H1 (cell line): ENCODE measurements around the gene PRAMEF4. TPM values are rescaled to one million over a fixed set of nuclear protein-coding genes. Genes with fewer than 3 reads are reported as not detected.

Experiments
- CTCF ChIA-PET: fragments of 300-600 bp; sonication (Branson Sonifier 250); formaldehyde crosslinking; loops from one replicate; lab custom pipeline; 2021; ENCODE audit not compliant: partially characterized antibody; lab: Charles Lee
- POLR2A ChIA-PET: fragments of 300-600 bp; sonication (Branson Sonifier 250); formaldehyde crosslinking; loops from one replicate; lab custom pipeline; 2021; ENCODE audit warnings: inconsistent platforms; ENCODE audit not compliant: partially characterized antibody; lab: Charles Lee
- DNase-seq, 2 experiments: peaks; one replicate each; pipeline versions ENCODE4 v3.0.0 to v3.0.0-alpha.2; 2010 to 2022; ENCODE audit warnings: low spot score in 2 of 2, low read depth in 1 of 2, mixed read lengths in 1 of 2
- FAIRE-seq: peaks from 2 replicates; lab custom pipeline; 2011; peaks lifted over from hg19 to GRCh38; lab: Jason Lieb, UNC
- H2AFZ ChIP-seq: 2 replicates; pipeline ENCODE4 v1.8.1; 2012; ENCODE audit warnings: low read length, inconsistent platforms
- H2AK5ac ChIP-seq: 2 replicates; pipeline ENCODE4 v1.6.1; 2013; ENCODE audit warnings: low read depth, low read length
- H2BK120ac ChIP-seq: replicated peaks from 2 replicates; pipeline ENCODE3; 2013; ENCODE audit warnings: low read depth, low read length, inconsistent platforms
- H2BK12ac ChIP-seq: 2 replicates; pipeline ENCODE4 v1.6.1; 2013; ENCODE audit warnings: low read depth, low read length
- H2BK15ac ChIP-seq: 2 replicates; pipeline ENCODE4 v1.6.1; 2013; ENCODE audit warnings: low read length
- H2BK20ac ChIP-seq: 2 replicates; pipeline ENCODE4 v1.6.1; 2013; ENCODE audit warnings: low read length
- H2BK5ac ChIP-seq: 2 replicates; pipeline ENCODE4 v1.6.1; 2013; ENCODE audit warnings: low read depth, low read length
- H3K14ac ChIP-seq: 2 replicates; pipeline ENCODE4 v1.6.1; 2013; ENCODE audit warnings: inconsistent platforms; ENCODE audit not compliant: insufficient read length
- H3K18ac ChIP-seq: 2 replicates; pipeline ENCODE4 v1.6.1; 2013; ENCODE audit warnings: low read length; ENCODE audit errors: extremely low read depth
- H3K23ac ChIP-seq: 2 replicates; pipeline ENCODE4 v1.6.1; 2013; ENCODE audit warnings: inconsistent platforms; ENCODE audit not compliant: insufficient read length
- H3K23me2 ChIP-seq: 2 replicates; pipeline ENCODE4 v1.6.1; 2013; ENCODE audit warnings: low read depth, low read length
- H3K27ac ChIP-seq: 2 replicates; pipeline ENCODE4 v1.6.1; 2011; ENCODE audit warnings: low read depth, low read length, inconsistent platforms
- H3K27me3 ChIP-seq, 4 experiments: replicated peaks in 1 of 4; 1 replicate in 1 of 4; 2 replicates in 3 of 4; pipeline versions ENCODE4 v1.6.1 to v1.8.1; 2011 to 2013; ENCODE audit warnings: low read length in 3 of 4, mild to moderate bottlenecking in 3 of 4, inconsistent platforms in 2 of 4, mixed read lengths in 2 of 4, moderate library complexity in 1 of 4; ENCODE audit not compliant: control insufficient read depth in 3 of 4, insufficient read depth in 3 of 4; ENCODE audit errors: extremely low read depth in 1 of 4
- H3K36me3 ChIP-seq, 4 experiments: 2 replicates each; pipeline versions ENCODE4 v1.6.1 to v1.8.1; 2011 to 2013; ENCODE audit warnings: mild to moderate bottlenecking in 4 of 4, low read length in 3 of 4, moderate library complexity in 2 of 4, control low read depth in 1 of 4, inconsistent platforms in 1 of 4; ENCODE audit not compliant: insufficient read depth in 4 of 4, control insufficient read depth in 2 of 4
- H3K4ac ChIP-seq: replicated peaks from 2 replicates; pipeline ENCODE3; 2013; ENCODE audit warnings: low read length, low read depth, mixed read lengths, inconsistent platforms; ENCODE audit not compliant: insufficient read length
- H3K4me1 ChIP-seq, 4 experiments: replicated peaks in 1 of 4; 1 replicate in 1 of 4; 2 replicates in 3 of 4; pipeline versions ENCODE4 v1.6.1 to v1.8.1; 2011 to 2013; ENCODE audit warnings: low read length in 3 of 4, inconsistent platforms in 2 of 4, mixed read lengths in 1 of 4; ENCODE audit not compliant: insufficient read depth in 4 of 4, control insufficient read depth in 3 of 4
- H3K4me2 ChIP-seq, 2 experiments: 2 replicates each; pipeline versions ENCODE4 v1.6.1 to v1.8.1; 2011 to 2013; ENCODE audit warnings: low read depth in 2 of 2, low read length in 2 of 2, control low read depth in 1 of 2, inconsistent platforms in 1 of 2, mild to moderate bottlenecking in 1 of 2; ENCODE audit not compliant: insufficient read depth in 1 of 2
- H3K4me3 ChIP-seq, 4 experiments: fragments of 200-600, 300-600 bp in 1 of 4; sonication (generic), shearing (Covaris generic), sonication (Bioruptor Twin) in 1 of 4; 2 replicates each; pipeline versions ENCODE4 v1.5.1 to v1.8.1; 2011 to 2016; ENCODE audit warnings: low read length in 4 of 4, low read depth in 3 of 4, control low read depth in 2 of 4, inconsistent platforms in 2 of 4, mild to moderate bottlenecking in 2 of 4, mixed read lengths in 1 of 4, moderate library complexity in 1 of 4; ENCODE audit not compliant: insufficient read depth in 2 of 4; ENCODE audit errors: extremely low read depth in 1 of 4
- H3K56ac ChIP-seq: replicated peaks from 2 replicates; pipeline ENCODE3; 2013; ENCODE audit warnings: low read depth, mild to moderate bottlenecking, mixed read lengths, low read length, inconsistent platforms; ENCODE audit not compliant: insufficient read length
- H3K79me1 ChIP-seq: 2 replicates; pipeline ENCODE4 v1.6.1; 2013; ENCODE audit warnings: low read depth, low read length, control low read depth
- H3K79me2 ChIP-seq, 2 experiments: 2 replicates each; pipeline versions ENCODE4 v1.6.1 to v1.8.1; 2012 to 2013; ENCODE audit warnings: low read length in 2 of 2, mild to moderate bottlenecking in 2 of 2, inconsistent platforms in 1 of 2; ENCODE audit not compliant: insufficient read depth in 2 of 2, control insufficient read depth in 1 of 2
- H3K9ac ChIP-seq, 4 experiments: replicated peaks in 1 of 4; 1 replicate in 1 of 4; 2 replicates in 3 of 4; pipeline versions ENCODE4 v1.6.1 to v1.8.1; 2011 to 2013; ENCODE audit warnings: low read depth in 3 of 4, low read length in 3 of 4, control low read depth in 2 of 4, mild to moderate bottlenecking in 2 of 4, moderate library complexity in 2 of 4, inconsistent platforms in 1 of 4; ENCODE audit errors: extremely low read depth in 1 of 4
- H3K9me3 ChIP-seq, 2 experiments: 2 replicates each; pipeline versions ENCODE4 v1.6.1 to v1.8.1; 2012 to 2013; ENCODE audit warnings: mild to moderate bottlenecking in 2 of 2, moderate library complexity in 2 of 2, control low read depth in 1 of 2, inconsistent platforms in 1 of 2, low read depth in 1 of 2, low read length in 1 of 2, mixed read lengths in 1 of 2; ENCODE audit not compliant: insufficient read depth in 2 of 2
- H4K20me1 ChIP-seq, 2 experiments: replicated peaks in 1 of 2; 2 replicates each; pipeline versions ENCODE3 to v1.8.1; 2011 to 2013; ENCODE audit warnings: inconsistent platforms in 2 of 2, low read length in 2 of 2, mild to moderate bottlenecking in 1 of 2; ENCODE audit not compliant: insufficient read depth in 2 of 2, control insufficient read depth in 1 of 2
- H4K5ac ChIP-seq: 2 replicates; pipeline ENCODE4 v1.6.1; 2013; ENCODE audit warnings: low read length, low read depth, mixed read lengths, inconsistent platforms; ENCODE audit not compliant: insufficient read length
- H4K8ac ChIP-seq: 2 replicates; pipeline ENCODE4 v1.8.0; 2013; ENCODE audit warnings: mild to moderate bottlenecking, moderate library complexity, low read length, inconsistent platforms; ENCODE audit not compliant: insufficient read depth; ENCODE audit errors: extremely low read depth
- H4K91ac ChIP-seq: replicated peaks from 2 replicates; pipeline ENCODE3; 2013; ENCODE audit warnings: low read length, mixed read lengths, inconsistent platforms; ENCODE audit not compliant: insufficient read length
- ASH2L ChIP-seq: fragments of 200-600, 300-600 bp; sonication (generic); IDR thresholded peaks from one replicate; pipeline ENCODE4 v1.7.1; 2017; ENCODE audit warnings: low read length
- CEBPB ChIP-seq: IDR thresholded peaks from 2 replicates; pipeline ENCODE4 v1.6.1; 2012; ENCODE audit warnings: low read depth, low read length
- CREB1 ChIP-seq: IDR thresholded peaks from 2 replicates; pipeline ENCODE4 v1.6.1; 2012; ENCODE audit warnings: inconsistent platforms
- FOSL1 ChIP-seq: IDR thresholded peaks from 2 replicates; pipeline ENCODE4 v1.6.1; 2011; ENCODE audit warnings: mild to moderate bottlenecking, low read depth, low read length, moderate library complexity; ENCODE audit not compliant: insufficient read depth
- KDM4A ChIP-seq: IDR thresholded peaks from one replicate; pipeline ENCODE4 v1.7.1; 2012; ENCODE audit warnings: low read depth, mild to moderate bottlenecking, moderate library complexity, low read length, inconsistent platforms; ENCODE audit not compliant: severe bottlenecking
- MAFK ChIP-seq: IDR thresholded peaks from 2 replicates; pipeline ENCODE4 v1.6.1; 2012; ENCODE audit warnings: low read depth, mild to moderate bottlenecking, improper control_type of control experiment, low read length
- SIN3A ChIP-seq, 2 experiments: IDR thresholded peaks in 1 of 2; conservative IDR thresholded peaks in 1 of 2; 2 replicates each; pipeline ENCODE4 v1.6.1; 2011 to 2012; ENCODE audit warnings: low read length in 2 of 2, improper control_type of control experiment in 1 of 2, low read depth in 1 of 2, mild to moderate bottlenecking in 1 of 2
- SIRT6 ChIP-seq: IDR thresholded peaks from one replicate; pipeline ENCODE4 v1.7.1; 2012; ENCODE audit warnings: low read length, inconsistent platforms
- SP4 ChIP-seq: IDR thresholded peaks from 2 replicates; pipeline ENCODE4 v1.6.1; 2012; ENCODE audit warnings: low read length, inconsistent platforms
- SUZ12 ChIP-seq: fragments of 200-600 bp; sonication (generic); IDR thresholded peaks from 2 replicates; pipeline ENCODE4 v1.6.1; 2012; ENCODE audit warnings: mild to moderate bottlenecking, inconsistent platforms, low read length, moderate library complexity, mixed read lengths
- ZNF274 ChIP-seq: IDR thresholded peaks from 2 replicates; pipeline ENCODE4 v1.7.0; 2012; ENCODE audit warnings: low read length, borderline replicate concordance; ENCODE audit errors: extremely low read depth
- WGBS, 2 experiments: shearing (Covaris generic) in 1 of 2; methylation state at CpG; one replicate each; pipeline versions ENCODE4 v1.1.6 to v1.1.7; 2013 to 2015; ENCODE audit warnings: low lambda C conversion rate in 2 of 2, mixed read lengths in 2 of 2, inconsistent platforms in 1 of 2, low coverage in 1 of 2, missing lambda C conversion rate in 1 of 2; ENCODE audit not compliant: insufficient replicate concordance in 2 of 2, insufficient coverage in 1 of 2, insufficient read length in 1 of 2; ENCODE audit errors: extremely low coverage in 1 of 2, missing lambda C conversion rate in 1 of 2; 5-methylcytosine and 5-hydroxymethylcytosine counted together
- polyA plus RNA-seq, 7 experiments: library from polyadenylated mRNA; depleted of rRNA in 3 of 7; stranded (reverse) in 5 of 7; unstranded in 2 of 7; fragments of >200 nt in 5 of 7; fragments of 200-250 nt in 2 of 7; gene quantifications; 1 replicate in 5 of 7; 2 replicates in 1 of 7; 4 replicates in 1 of 7; pipeline versions ENCODE4 v1.2.1 to v1.2.3, GENCODE V29; 2011 to 2013; ENCODE audit warnings: missing spikeins in 2 of 7, mixed read lengths in 2 of 7
- total RNA-seq: library from RNA; stranded (reverse); fragmentation: NEBNext Ultra II Directional; extraction: Animal tissue kit (Norgen Biotek cat#: 25700); gene quantifications from 2 replicates; pipeline ENCODE4 v1.2.1, GENCODE V29; 2021
- TF ChIP-seq, protein P1 (sequence below): IDR thresholded peaks from 2 replicates; pipeline ENCODE4 v1.6.1; 2011; ENCODE audit warnings: low read depth, mild to moderate bottlenecking, low read length; ENCODE audit not compliant: insufficient read depth

Gene PRAMEF4
- total and polyA plus RNA-seq, 2 of the 8 experiments (the other 6 are each of a cell fraction or from before 2014, with no cell fraction given): not detected

DNA sequence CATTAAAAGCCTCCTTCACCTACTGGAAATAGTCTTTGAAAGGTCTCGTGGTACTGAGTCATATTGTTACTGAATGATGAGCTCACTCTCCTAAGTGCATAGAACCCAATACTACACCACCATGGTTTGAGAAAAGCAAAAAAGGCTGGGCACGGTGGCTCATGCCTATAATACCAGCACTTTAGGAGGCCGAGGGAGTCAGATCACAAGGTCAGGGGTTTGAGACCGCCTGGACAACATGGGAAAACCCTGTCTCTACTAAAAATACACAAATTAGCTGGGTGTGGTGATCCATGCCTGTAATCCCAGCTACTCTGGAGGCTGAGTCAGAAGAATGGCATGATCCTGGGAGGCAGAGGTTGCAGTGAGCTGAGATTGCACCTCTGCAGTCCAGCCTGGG is 34.2 kb downstream of the PRAMEF4 start:
- Histone ChIP-seq H3K36me3 (no peaks in the 10 kb centered on the region; a peak in 1 of 8 replicates), H2AK5ac (no peak overlapping the region), H2BK120ac (no peak overlapping the region), H3K79me2 (no peaks in the 10 kb centered on the region), H2BK20ac (no peak overlapping the region), H3K27ac (no peak overlapping the region), H3K23me2 (no peaks in the 10 kb centered on the region), H3K14ac (no peak overlapping the region), H3K23ac (no peak overlapping the region), H3K9ac (no peak overlapping the region), H3K79me1 (no peaks in the 10 kb centered on the region), H3K9me3 (peaks cover 16 to 59% of the 10 kb centered on the region in 2 experiments; a peak in 3 of 4 replicates), H3K4me1 (no peaks in the 10 kb centered on the region), H4K20me1 (no peaks in the 10 kb centered on the region), H2BK15ac (no peak overlapping the region), H2BK12ac (no peak overlapping the region), H2BK5ac (no peak overlapping the region), H3K4me3 (no peak overlapping the region), H3K4me2 (no peak overlapping the region), H3K4ac (no peak overlapping the region), H3K18ac (no peak overlapping the region), H4K91ac (no peak overlapping the region), H2AFZ (no peak overlapping the region), H3K27me3 (no peaks in the 10 kb centered on the region), H3K56ac (no peak overlapping the region), H4K5ac (no peak overlapping the region), H4K8ac (no peak overlapping the region)
- TF ChIP-seq SP4: no peak
- TF ChIP-seq ASH2L: no peak
- no peak for TF ChIP-seq MAFK
- no peak for TF ChIP-seq KDM4A
- TF ChIP-seq FOSL1: no peak
- no peak for TF ChIP-seq SIRT6
- no peak for TF ChIP-seq CEBPB
- TF ChIP-seq SUZ12: no peak
- no peak for TF ChIP-seq ZNF274
- TF ChIP-seq, protein P1, sequence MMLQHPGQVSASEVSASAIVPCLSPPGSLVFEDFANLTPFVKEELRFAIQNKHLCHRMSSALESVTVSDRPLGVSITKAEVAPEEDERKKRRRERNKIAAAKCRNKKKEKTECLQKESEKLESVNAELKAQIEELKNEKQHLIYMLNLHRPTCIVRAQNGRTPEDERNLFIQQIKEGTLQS: no peak
- no peak for TF ChIP-seq CREB1
- TF ChIP-seq SIN3A (conservative IDR thresholded peaks at IDR 0.05 in 1 of 2, IDR thresholded peaks at IDR 0.05 in 1 of 2; ENCODE audit: low read depth in 1 of 2, low read length in 2 of 2): no peak
- 64% methylated on average over 4 of the region's 4 CpGs; no CpG with 5 or more reads in 1 of the 2 experiments for WGBS, 2 experiments
- FAIRE-seq (no peak), DNase-seq (no peak)
- POLR2A ChIA-PET: no interaction called here
- CTCF ChIA-PET: interaction anchor here (0.8 kb wide), 1 partner anchor 623 kb away, joined by 3 read pairs; no protein-coding TSS in a partner anchor
